Left hindlimb (tissue), 1 donor: ENCODE results near the gene SP100.
"Not testable (repeated sequence)": the region's sequence is repeated elsewhere in the genome, so short reads cannot be mapped to it uniquely, and the experiment has no call there.

ENCODE experiments used
- DNase-seq: peaks from one replicate; pipeline ENCODE4 v3.0.0-alpha.2; 2018

The SP100 gene

DNA sequence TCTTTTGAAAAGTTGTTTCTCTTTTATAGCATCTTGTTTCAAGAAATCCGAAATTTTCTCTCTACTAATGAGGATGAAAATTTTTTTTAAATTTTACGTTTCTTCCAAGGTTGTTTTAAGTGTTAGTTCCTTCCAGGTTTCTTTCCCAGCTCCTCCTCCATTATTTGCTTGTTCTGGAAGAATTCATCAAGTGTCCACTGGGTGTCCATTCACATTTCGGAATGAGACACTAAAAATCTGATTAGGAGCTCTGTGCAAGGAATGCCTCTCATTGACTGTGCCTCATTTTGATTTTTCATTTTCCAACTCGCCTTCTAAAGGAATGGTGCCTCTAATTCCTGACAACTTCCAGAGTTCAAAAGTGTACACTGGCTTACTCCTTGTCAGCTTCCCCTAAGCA, 6.1 kb downstream of the SP100 start:
- DNase-seq, result no peak

DNA sequence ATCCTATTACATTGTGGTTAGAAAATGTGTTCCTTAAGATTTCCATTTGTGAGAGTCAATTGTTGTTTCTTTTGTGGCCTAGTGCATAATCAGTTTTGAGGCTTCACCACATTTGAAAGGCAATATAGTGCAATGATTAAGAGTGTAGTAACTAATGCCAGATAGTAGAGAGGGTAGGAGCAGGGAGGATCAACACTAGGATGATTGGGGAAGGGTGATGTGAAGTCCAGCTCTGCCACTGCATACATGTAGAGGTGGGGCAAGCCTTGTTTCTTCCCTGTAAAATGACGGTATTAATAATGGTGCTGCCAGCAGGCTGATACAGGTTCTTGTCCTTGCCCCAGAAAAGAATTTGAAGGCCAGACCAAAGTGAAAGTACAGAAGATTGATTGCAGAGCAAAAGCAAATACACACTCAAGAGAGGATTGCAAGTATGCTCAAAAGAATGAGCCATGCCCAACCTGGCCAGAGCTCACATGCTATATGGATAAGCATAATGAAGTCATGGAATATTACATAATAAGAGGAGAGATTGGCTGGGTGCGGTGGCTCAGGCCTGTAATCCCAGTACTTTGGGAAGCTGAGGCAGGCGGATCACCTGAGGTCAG, 8.0 kb downstream of the SP100 start:
- DNase-seq, result no peak

DNA sequence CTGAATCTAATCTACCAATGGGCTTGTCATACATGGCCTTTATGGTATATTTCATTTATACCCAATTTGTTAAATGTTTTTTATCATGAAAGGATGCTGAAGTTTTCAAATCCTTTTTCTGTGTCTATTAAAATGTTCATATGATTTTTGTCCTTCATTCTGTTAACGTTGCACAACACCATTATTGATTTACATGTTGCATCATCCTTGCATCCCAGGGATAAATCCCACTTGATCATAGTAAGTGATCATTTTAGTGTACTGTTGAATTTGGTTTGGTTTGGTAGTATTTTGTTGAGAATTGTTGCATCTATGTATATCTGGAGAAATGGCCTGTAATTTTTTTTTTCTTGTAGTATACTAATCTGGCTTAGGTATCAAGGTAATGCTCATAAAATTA, 9.4 kb downstream of the SP100 start:
- DNase-seq, result no peak

GRCh38 chr2:230429513-230429912, 13.5 kb downstream of the SP100 start:
- DNase-seq, result no peak

GRCh38 chr2:230430957-230431910, 15.2 kb downstream of the SP100 start:
- DNase-seq, result no peak

GRCh38 chr2:230434677-230435324, 18.8 kb downstream of the SP100 start:
- no peak for DNase-seq

GRCh38 chr2:230435431-230435830, 19.4 kb downstream of the SP100 start:
- DNase-seq, result no peak

DNA sequence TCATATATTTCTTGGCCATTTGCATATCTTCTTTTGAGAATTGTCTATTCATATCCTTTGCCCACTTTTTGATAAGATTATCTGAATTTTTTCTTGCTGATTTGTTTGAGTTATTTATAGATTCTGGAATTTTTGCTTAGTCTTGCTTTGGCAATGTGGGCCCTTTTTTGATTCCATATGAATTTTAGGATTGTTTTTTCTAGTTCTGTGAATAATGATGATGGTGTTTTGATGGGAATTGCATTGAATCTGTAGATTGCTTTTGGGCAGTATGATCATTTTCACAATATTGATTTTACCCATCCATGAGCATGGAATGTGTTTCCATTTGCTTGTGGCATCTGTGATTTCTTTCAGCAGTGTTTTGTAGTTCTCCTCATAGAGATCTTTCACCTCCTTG, 23.1 kb downstream of the SP100 start:
- not testable (repeated sequence) for DNase-seq

DNA sequence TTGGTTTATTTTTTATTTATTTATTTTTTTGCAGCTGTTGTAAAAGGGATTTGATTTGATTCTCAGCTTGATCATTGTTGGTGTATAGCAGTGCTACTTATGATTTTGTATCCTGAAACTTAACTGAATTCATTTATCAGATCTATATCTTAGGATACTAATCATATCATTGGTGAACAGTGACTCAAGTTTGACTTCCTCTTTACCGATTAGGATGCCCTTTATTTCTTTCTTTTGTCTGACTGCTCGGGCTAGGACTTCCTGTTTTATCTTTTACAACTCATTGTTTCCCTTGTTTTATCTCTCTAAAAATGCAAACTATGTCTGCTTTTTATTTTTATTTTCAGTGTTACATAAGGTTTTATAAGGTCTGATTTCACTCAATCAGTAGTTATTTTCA, 23.6 kb downstream of the SP100 start:
- DNase-seq, result no peak

GRCh38 chr2:230441227-230441897, 25.4 kb downstream of the SP100 start:
- no peak for DNase-seq

- no peak for DNase-seq
These were observed 27.5 kb downstream of the SP100 start for GRCh38 chr2:230443541-230443940.

DNA sequence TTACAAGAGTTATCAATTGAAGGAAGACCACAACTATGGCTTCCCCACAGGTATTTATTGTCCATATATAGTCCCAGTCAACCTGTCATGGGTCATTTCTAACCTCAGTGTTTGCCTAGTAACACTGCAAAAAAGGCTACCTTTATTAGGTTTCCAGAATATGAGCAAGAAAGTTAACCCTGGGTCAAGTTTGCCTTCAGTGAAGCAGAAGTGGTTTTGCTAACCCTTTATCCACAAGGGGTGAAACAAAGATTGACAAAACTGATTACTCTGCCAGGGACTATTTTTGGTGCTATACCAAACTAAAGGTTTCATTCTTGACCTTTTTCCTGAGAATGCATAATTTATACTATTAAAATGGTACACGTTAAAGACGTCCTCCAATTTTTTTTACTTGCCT, 28.8 kb downstream of the SP100 start:
- no peak for DNase-seq

DNA sequence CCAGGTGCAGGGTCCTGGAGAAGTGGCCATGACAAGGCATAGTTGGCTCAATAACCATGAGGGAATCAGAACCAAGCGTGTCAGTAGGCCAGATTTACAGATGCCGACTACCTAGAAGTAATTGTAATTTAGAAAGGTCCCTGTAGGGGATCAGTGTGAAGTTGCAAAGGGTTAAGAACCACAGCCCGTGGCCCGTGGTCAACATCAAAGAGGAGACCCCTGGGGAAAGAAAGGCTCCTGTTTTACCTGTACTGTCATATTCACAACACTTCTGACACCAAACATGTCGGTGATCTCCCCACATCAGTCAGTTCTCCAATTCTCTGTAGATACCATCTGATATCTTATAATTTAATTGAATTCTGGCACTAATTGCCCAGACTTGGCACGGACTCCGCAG, 31.0 kb downstream of the SP100 start:
- no peak for DNase-seq

DNA sequence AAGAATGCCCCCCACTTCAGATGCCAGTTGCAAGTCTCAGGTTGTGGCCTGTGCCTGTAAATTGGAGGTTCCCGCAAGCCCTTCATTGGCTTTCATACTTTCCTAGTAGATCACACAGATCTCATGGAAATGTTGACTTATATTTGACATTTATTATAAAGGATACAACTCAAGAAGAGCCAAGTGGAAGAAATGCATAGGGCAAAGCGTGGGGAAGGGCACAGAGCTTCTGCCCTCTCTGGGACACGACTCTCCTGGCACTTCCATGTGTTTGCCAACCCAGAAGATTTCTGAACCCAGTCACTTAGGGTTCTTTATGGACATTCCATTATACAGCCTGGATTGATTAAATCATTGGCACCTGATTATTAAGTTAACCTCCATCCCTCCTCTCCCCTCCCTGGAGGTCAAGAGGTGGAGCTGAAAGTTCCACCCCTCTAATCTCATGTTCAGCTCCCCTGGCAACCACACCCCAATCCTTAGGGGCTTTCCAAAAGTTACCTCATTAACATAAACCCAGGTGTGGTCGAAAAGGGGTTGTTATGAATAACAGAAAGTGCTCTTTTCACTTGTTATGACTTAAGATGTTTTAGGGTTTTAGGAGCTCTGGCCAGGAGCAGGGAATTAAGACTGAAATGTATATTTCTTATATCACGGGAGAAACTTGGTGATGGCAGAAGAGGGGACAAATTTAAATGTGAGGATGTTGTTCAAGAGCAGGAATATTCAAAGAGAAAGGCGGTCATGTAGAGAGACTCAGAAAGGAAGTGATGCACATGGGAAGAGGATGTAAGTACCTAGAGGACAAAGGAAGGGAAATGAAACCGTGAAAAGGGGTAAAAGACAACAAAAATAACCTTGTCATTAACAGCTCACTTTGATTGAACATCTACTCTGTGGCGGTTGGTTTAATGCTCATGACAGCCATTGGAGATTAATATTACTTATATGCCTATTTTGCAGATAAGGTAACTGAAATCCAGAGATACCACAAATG, 31.8 kb downstream of the SP100 start:
- DNase-seq, result no peak

DNA sequence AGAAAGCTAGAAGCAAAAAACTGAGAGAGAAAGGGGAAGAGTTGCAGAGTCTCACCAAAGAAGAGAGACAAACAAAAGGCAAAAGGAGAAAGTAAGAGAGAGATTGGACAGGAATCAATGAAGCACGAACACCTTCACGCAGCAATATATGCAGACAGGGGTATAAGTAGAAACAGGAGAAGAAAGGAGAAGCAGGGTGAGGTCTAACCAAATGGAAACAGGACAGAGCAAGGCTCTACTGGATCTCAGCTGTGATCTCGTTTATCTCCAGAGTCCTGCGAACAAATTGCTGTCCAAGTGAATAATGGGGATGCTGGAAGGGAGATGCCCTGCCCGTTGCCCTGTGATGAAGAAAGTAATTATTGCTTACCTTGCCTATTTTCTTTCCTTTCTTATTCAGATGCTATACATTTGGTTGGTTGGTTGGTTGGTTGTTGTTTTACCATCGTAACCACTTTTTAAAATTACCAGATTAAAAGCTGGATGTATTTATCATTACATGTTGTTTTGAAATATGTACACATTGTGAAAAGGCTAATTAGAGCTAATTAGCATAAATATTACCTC, 34.0 kb downstream of the SP100 start:
- no peak for DNase-seq

- no peak for DNase-seq
These were observed 37.0 kb downstream of the SP100 start for GRCh38 chr2:230453006-230453405.

DNA sequence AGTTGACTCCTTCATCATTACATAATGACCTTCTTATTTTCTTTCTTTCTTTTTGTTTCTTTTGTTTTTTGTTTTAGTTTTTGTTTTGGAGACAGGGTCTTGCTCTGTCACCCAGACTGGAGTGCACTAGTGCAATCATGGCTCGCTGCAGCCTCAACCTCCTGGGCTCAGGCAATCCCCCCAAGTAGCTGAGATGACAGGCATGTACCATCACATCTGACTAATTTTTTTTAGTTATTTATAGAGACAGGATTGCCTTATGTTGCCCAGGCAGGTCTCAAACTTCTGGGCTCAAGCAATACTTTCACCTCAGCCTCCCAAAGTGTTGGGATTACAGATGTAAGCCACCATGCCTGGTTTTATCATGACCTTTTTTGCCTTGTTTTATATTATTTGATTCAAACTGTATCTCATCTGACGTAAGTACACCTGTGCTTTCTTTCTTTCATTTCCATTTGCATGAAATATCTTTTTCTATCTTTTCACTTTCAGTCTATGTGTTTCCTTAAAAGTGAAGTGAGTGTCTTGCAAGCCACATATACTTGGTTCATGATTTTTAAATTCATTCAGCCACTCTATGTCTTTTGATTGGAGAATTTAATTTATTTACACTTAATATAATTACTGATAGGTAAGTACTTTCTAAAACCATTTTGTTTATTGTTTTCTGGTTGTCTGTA, 39.1 kb downstream of the SP100 start:
- no peak for DNase-seq

GRCh38 chr2:230457073-230457768, 41.2 kb downstream of the SP100 start:
- no peak for DNase-seq

DNA sequence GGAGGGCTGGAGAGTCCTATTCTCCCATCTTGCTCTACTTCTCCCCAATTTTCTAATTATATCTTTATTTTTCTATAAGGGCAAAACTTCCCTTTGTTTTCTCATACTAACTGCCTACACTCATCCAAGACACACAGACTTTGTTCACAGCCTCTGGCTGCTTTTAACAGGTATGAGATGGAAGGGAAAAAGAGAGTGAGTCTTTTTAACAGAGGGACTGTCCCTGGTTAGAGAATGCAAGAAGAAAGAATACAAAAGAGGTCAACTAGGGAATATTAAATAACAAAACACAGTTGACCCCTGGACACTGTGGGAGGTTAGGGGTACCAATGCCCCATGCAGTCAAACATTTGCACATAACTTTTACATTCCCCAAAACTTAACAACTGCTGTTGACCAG, 41.8 kb downstream of the SP100 start:
- DNase-seq, result no peak

DNA sequence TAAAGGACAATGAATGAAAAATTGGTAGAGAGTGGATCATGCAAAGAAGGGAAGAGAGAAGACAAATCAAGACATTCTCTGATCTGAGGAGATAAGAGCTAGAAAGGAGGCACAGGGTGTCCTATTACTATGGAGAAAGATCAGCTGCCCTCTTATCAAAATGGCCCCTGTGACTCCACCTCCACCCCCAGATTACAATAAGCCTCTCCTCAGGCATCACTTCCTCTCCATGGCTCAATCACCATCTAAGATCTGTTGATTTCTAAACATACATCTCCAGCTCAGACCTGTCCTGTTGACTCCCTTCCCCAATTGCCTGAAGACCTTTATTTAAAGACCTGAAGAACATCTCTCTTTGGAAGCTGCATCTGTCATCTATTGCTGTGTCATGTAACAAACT, 43.2 kb downstream of the SP100 start:
- no peak for DNase-seq
